ENCODE measurements around the gene UTP11.
"Not testable (repeated sequence)": the region's sequence is repeated elsewhere in the genome, so short reads cannot be mapped to it uniquely, and the experiment has no call there.

Gene UTP11

GRCh38 chr1:38028105-38028591, 15.6 kb downstream of the UTP11 start:
- DNase-seq, result no peak

- peak; percentile 43 for DNase-seq
Observed at GRCh38 chr1:38028671-38029070, 16.1 kb downstream of the UTP11 start.

GRCh38 chr1:38029081-38029681, 16.6 kb downstream of the UTP11 start:
- DNase-seq, result peak; percentile 80

- no peak for DNase-seq
Observed at GRCh38 chr1:38029685-38030511, 17.4 kb downstream of the UTP11 start.

- no peak for DNase-seq
Observed at GRCh38 chr1:38030596-38031512, 18.3 kb downstream of the UTP11 start.

- DNase-seq, result no peak
Observed at GRCh38 chr1:38031513-38031866, 19.0 kb downstream of the UTP11 start.

- not testable (repeated sequence) for DNase-seq
Observed at GRCh38 chr1:38032992-38033391, 20.5 kb downstream of the UTP11 start.

GRCh38 chr1:38034871-38035270, 22.3 kb downstream of the UTP11 start:
- no peak for DNase-seq

GRCh38 chr1:38037221-38037939, 24.8 kb downstream of the UTP11 start:
- DNase-seq, result no peak

GRCh38 chr1:38038861-38039260, 26.3 kb downstream of the UTP11 start:
- DNase-seq, result no peak

- DNase-seq, result no peak
Observed at GRCh38 chr1:38039331-38040088, 27.0 kb downstream of the UTP11 start.

GRCh38 chr1:38041936-38042834, 29.7 kb downstream of the UTP11 start:
- no peak for DNase-seq

- DNase-seq, result no peak
Observed at GRCh38 chr1:38043036-38043747, 30.7 kb downstream of the UTP11 start.

GRCh38 chr1:38044221-38045215, 32.0 kb downstream of the UTP11 start:
- no peak for DNase-seq

- DNase-seq, result peak; percentile 37
Observed at GRCh38 chr1:38045401-38046332, 33.1 kb downstream of the UTP11 start.

GRCh38 chr1:38046333-38046883, 33.9 kb downstream of the UTP11 start, which contains the start of gene POU3F1:
Gene POU3F1, minus strand, starts transcription at chr1:38046793. Its CDS starts 50 bp downstream, at chr1:38046743.
- no peak for DNase-seq

Measured in NCI-H1092 (cell line).